IMR-90 (cell line): Measurements from ENCODE around the gene RAB26. TPM values are rescaled to one million over a fixed set of nuclear protein-coding genes. Genes with fewer than 3 reads are reported as not detected.
"Not testable (repeated sequence)": the region's sequence is repeated elsewhere in the genome, so short reads cannot be mapped to it uniquely, and the experiment has no call there.

ENCODE experiments used
- ATAC-seq: fragments of 200-7000 bp; cut with Tn5 transposase; 2 replicates; pipeline ENCODE4 v1.9.1; 2020; ENCODE audit warnings: low read depth, mild to moderate bottlenecking, moderate library complexity
- BruUV-seq: library from RNA; stranded (reverse); fragments of 400-500 nt; replicated peaks from 2 replicates; lab custom pipeline; 2021; lab: Mats Ljungman, UMichigan
- CTCF ChIA-PET: fragments of 300-600 bp; formaldehyde crosslinking; extraction: SDS; loops from one replicate; lab custom pipeline; 2021; ENCODE audit warnings: antibody characterized with exemption; lab: Yijun Ruan, JAX
- POLR2A ChIA-PET: fragments of 300-600 bp; sonication (Branson Sonifier 250); formaldehyde crosslinking; loops from one replicate; lab custom pipeline; 2022; ENCODE audit warnings: antibody characterized with exemption; ENCODE audit not compliant: unreplicated experiment; lab: Charles Lee
- DNase-seq: peaks from one replicate; pipeline ENCODE4 v3.0.0; 2013
- H2AFZ ChIP-seq: replicated peaks from 2 replicates; pipeline ENCODE3; 2013; ENCODE audit warnings: low read length, mild to moderate bottlenecking; ENCODE audit not compliant: poor library complexity
- H2AK5ac ChIP-seq: 2 replicates; pipeline ENCODE4 v1.6.1; 2013; ENCODE audit warnings: low read depth, low read length, inconsistent platforms
- H2AK9ac ChIP-seq: replicated peaks from 2 replicates; pipeline ENCODE3; 2013; ENCODE audit warnings: mild to moderate bottlenecking, low read depth, low read length, moderate library complexity; ENCODE audit not compliant: poor library complexity
- H2BK120ac ChIP-seq: 2 replicates; pipeline ENCODE4 v1.6.1; 2013; ENCODE audit warnings: low read depth, low read length, inconsistent platforms
- H2BK15ac ChIP-seq: 3 replicates; pipeline ENCODE4 v1.6.1; 2013; ENCODE audit warnings: low read depth, low read length, inconsistent platforms
- H2BK20ac ChIP-seq: 2 replicates; pipeline ENCODE4 v1.6.1; 2013; ENCODE audit warnings: low read depth, mild to moderate bottlenecking, inconsistent platforms, low read length, moderate library complexity
- H2BK5ac ChIP-seq: 2 replicates; pipeline ENCODE4 v1.6.1; 2013; ENCODE audit warnings: mild to moderate bottlenecking, low read depth, low read length, inconsistent platforms; ENCODE audit not compliant: poor library complexity, severe bottlenecking
- H3K14ac ChIP-seq: replicated peaks from 2 replicates; pipeline ENCODE4 v1.6.1; 2013; ENCODE audit warnings: low read depth, low read length, inconsistent platforms
- H3K18ac ChIP-seq: 2 replicates; pipeline ENCODE4 v1.6.1; 2013; ENCODE audit warnings: low read depth, low read length, control low read depth
- H3K23ac ChIP-seq: 2 replicates; pipeline ENCODE4 v1.6.1; 2013; ENCODE audit warnings: low read depth, low read length, inconsistent platforms
- H3K27ac ChIP-seq: 2 replicates; pipeline ENCODE4 v1.5.1; 2013; ENCODE audit warnings: mild to moderate bottlenecking, control low read depth, low read length; ENCODE audit not compliant: insufficient read depth
- H3K27me3 ChIP-seq: 2 replicates; pipeline ENCODE4 v1.6.1; 2013; ENCODE audit warnings: low read length; ENCODE audit not compliant: control insufficient read depth, insufficient read depth
- H3K36me3 ChIP-seq: 2 replicates; pipeline ENCODE4 v1.6.1; 2013; ENCODE audit warnings: low read length, mixed read lengths; ENCODE audit not compliant: control insufficient read depth, insufficient read depth
- H3K4ac ChIP-seq: 2 replicates; pipeline ENCODE4 v1.6.1; 2013; ENCODE audit warnings: low read depth, low read length, inconsistent platforms
- H3K4me1 ChIP-seq: 2 replicates; pipeline ENCODE4 v1.6.1; 2013; ENCODE audit warnings: low read length, mixed read lengths; ENCODE audit not compliant: control insufficient read depth, insufficient read depth
- H3K4me2 ChIP-seq: 2 replicates; pipeline ENCODE4 v1.6.1; 2013; ENCODE audit warnings: low read depth, mild to moderate bottlenecking, control low read depth, low read length, moderate library complexity
- H3K4me3 ChIP-seq: 2 replicates; pipeline ENCODE4 v1.5.1; 2013; ENCODE audit warnings: low read depth, mild to moderate bottlenecking, control low read depth, low read length, moderate library complexity; ENCODE audit not compliant: insufficient read depth
- H3K56ac ChIP-seq: 2 replicates; pipeline ENCODE4 v1.6.1; 2013; ENCODE audit warnings: low read length, inconsistent platforms; ENCODE audit not compliant: insufficient read depth; ENCODE audit errors: extremely low read depth
- H3K79me1 ChIP-seq, 2 experiments: 2 replicates each; pipeline ENCODE4 v1.6.1; 2013; ENCODE audit warnings: low read length in 2 of 2, inconsistent platforms in 1 of 2, low read depth in 1 of 2
- H3K9ac ChIP-seq: 2 replicates; pipeline ENCODE4 v1.6.1; 2013; ENCODE audit warnings: low read depth, low read length, control low read depth
- H3K9me1 ChIP-seq: 2 replicates; pipeline ENCODE4 v1.6.1; 2013; ENCODE audit warnings: low read length, inconsistent platforms; ENCODE audit not compliant: insufficient read depth
- H3K9me3 ChIP-seq: 2 replicates; pipeline ENCODE4 v1.6.1; 2013; ENCODE audit warnings: low read length; ENCODE audit not compliant: control insufficient read depth, insufficient read depth
- H4K20me1 ChIP-seq: 2 replicates; pipeline ENCODE4 v1.6.1; 2013; ENCODE audit warnings: low read length, inconsistent platforms; ENCODE audit not compliant: insufficient read depth
- H4K5ac ChIP-seq: 2 replicates; pipeline ENCODE4 v1.6.1; 2013; ENCODE audit warnings: mild to moderate bottlenecking, low read depth, low read length, control low read depth
- H4K8ac ChIP-seq, 2 experiments: 2 replicates each; pipeline ENCODE4 v1.6.1; 2013; ENCODE audit warnings: low read depth in 2 of 2, low read length in 2 of 2, control low read depth in 1 of 2, inconsistent platforms in 1 of 2
- H4K91ac ChIP-seq: 2 replicates; pipeline ENCODE4 v1.6.1; 2013; ENCODE audit warnings: low read depth, low read length, inconsistent platforms; ENCODE audit not compliant: insufficient read depth
- WGBS, 2 experiments: methylation state at CpG; one replicate each; pipeline versions ENCODE4 v1.1.5 to v1.1.7; 2013; ENCODE audit warnings: missing lambda C conversion rate in 2 of 2; ENCODE audit not compliant: insufficient read length in 1 of 2; ENCODE audit errors: extremely low coverage in 2 of 2; 5-methylcytosine and 5-hydroxymethylcytosine counted together
- dilution Hi-C: fragments of 300-500 bp; cut with HindIII; formaldehyde crosslinking; loops from one replicate; pipeline ENCODE4 v1.14.3; 2018; ENCODE audit warnings: low sequenced_read_pairs; ENCODE audit not compliant: unreplicated experiment
- in situ Hi-C: fragments of 300-500 bp; cut with MboI; formaldehyde crosslinking; loops from 3 replicates; pipeline ENCODE4 v1.14.3; 2019; ENCODE audit warnings: low sequenced_read_pairs, inconsistent platforms, mixed read lengths
- intact Hi-C: fragments of 100-400 bp; cut with micrococcal nuclease; formaldehyde crosslinking; loops from 2 replicates; pipeline ENCODE4 v1.10.0; 2022
- polyA plus RNA-seq, 3 experiments: library from polyadenylated mRNA; depleted of rRNA; stranded (reverse); fragments of >200 nt; gene quantifications; 2 replicates each; pipeline ENCODE4 v1.2.3, GENCODE V29; 2012; ENCODE audit warnings: low replicate concordance in 1 of 3
- total RNA-seq: library from RNA; depleted of rRNA; stranded (reverse); fragments of >200 nt; gene quantifications from 2 replicates; pipeline ENCODE4 v1.2.3, GENCODE V29; 2012

Gene RAB26
- total and polyA plus RNA-seq, 2 of the 4 experiments (the other 2 are of a cell fraction): 1.1 to 4.5 TPM

- H3K56ac ChIP-seq, DNase-seq, BruUV-seq, H3K23ac ChIP-seq, H3K9me1 ChIP-seq, H2AFZ ChIP-seq, H3K18ac ChIP-seq, H3K4ac ChIP-seq, in situ Hi-C loops, H3K9me3 ChIP-seq, H3K9ac ChIP-seq, H3K27ac ChIP-seq, intact Hi-C loops, H3K14ac ChIP-seq, H3K4me2 ChIP-seq, H2BK120ac ChIP-seq, H2AK5ac ChIP-seq, H4K5ac ChIP-seq, H4K20me1 ChIP-seq, ATAC-seq, H3K4me3 ChIP-seq, dilution Hi-C loops, H3K27me3 ChIP-seq, H3K79me1 ChIP-seq, H2AK9ac ChIP-seq, POLR2A ChIA-PET, H4K91ac ChIP-seq, H3K4me1 ChIP-seq, H4K8ac ChIP-seq, CTCF ChIA-PET, H2BK20ac ChIP-seq, H2BK5ac ChIP-seq, H2BK15ac ChIP-seq: not testable (repeated sequence)
- H3K36me3 ChIP-seq: peaks cover 38% of the 10 kb centered on the region
- no CpG with 5 or more reads among the region's 16 CpGs for WGBS, 2 experiments
These were observed 46.8 kb upstream of the RAB26 start for GRCh38 chr16:2101581-2101980.
